Fibroblast of lung (primary cell): Measurements from ENCODE around the gene MEGF6. TPM values are rescaled to one million over a fixed set of nuclear protein-coding genes. Genes with fewer than 3 reads are reported as not detected.

Source experiments
- DNase-seq, 2 donors: peaks; one replicate each; pipeline versions ENCODE4 v3.0.0 to v3.0.0-alpha.2; 2010; ENCODE audit warnings: low read depth in 2 of 2
- H2AFZ ChIP-seq: 2 replicates; pipeline ENCODE4 v1.5.1; 2012; ENCODE audit warnings: low read length, control low read depth, inconsistent platforms
- H3K27ac ChIP-seq: 2 replicates; pipeline ENCODE4 v1.5.1; 2011; ENCODE audit warnings: low read length, control low read depth; ENCODE audit not compliant: insufficient read depth
- H3K27me3 ChIP-seq: 2 replicates; pipeline ENCODE4 v1.5.1; 2011; ENCODE audit warnings: mild to moderate bottlenecking, low read length; ENCODE audit not compliant: control insufficient read depth, insufficient read depth
- H3K36me3 ChIP-seq: 2 replicates; pipeline ENCODE4 v1.5.1; 2011; ENCODE audit warnings: low read length; ENCODE audit not compliant: control insufficient read depth, insufficient read depth
- H3K4me1 ChIP-seq: 2 replicates; pipeline ENCODE4 v1.5.1; 2011; ENCODE audit warnings: low read length; ENCODE audit not compliant: control insufficient read depth, insufficient read depth; ENCODE audit errors: extremely low read depth
- H3K4me2 ChIP-seq: 2 replicates; pipeline ENCODE4 v1.5.1; 2011; ENCODE audit warnings: low read length, control low read depth; ENCODE audit not compliant: insufficient read depth; ENCODE audit errors: extremely low read depth
- H3K4me3 ChIP-seq, 4 experiments: fragments of 200-600 bp in 1 of 4; sonication (generic) in 1 of 4; replicated peaks in 1 of 4; 2 replicates each; pipeline ENCODE4 v1.5.1; 2011 to 2016; ENCODE audit warnings: low read length in 4 of 4, low read depth in 3 of 4, mild to moderate bottlenecking in 3 of 4, control low read depth in 2 of 4, inconsistent platforms in 1 of 4, mixed read lengths in 1 of 4; ENCODE audit not compliant: insufficient read depth in 1 of 4; ENCODE audit errors: control extremely low read depth in 1 of 4
- H3K79me2 ChIP-seq: 2 replicates; pipeline ENCODE4 v1.5.1; 2012; ENCODE audit warnings: mild to moderate bottlenecking, low read length, inconsistent platforms; ENCODE audit not compliant: control insufficient read depth, insufficient read depth
- H3K9ac ChIP-seq: 2 replicates; pipeline ENCODE4 v1.5.1; 2011; ENCODE audit warnings: mild to moderate bottlenecking, low read length, control low read depth; ENCODE audit not compliant: insufficient read depth
- H3K9me3 ChIP-seq: 2 replicates; pipeline ENCODE4 v1.5.1; 2012; ENCODE audit warnings: low read depth, low read length; ENCODE audit not compliant: control insufficient read depth, insufficient read depth
- H4K20me1 ChIP-seq: 2 replicates; pipeline ENCODE4 v1.5.1; 2011; ENCODE audit warnings: low read length; ENCODE audit not compliant: control insufficient read depth, insufficient read depth; ENCODE audit errors: extremely low read depth
- CTCF ChIP-seq, 2 donors: IDR thresholded peaks in 1 of 2; conservative IDR thresholded peaks in 1 of 2; 1 replicate in 1 of 2; 2 replicates in 1 of 2; pipeline ENCODE4 v1.5.1; 2011 to 2012; ENCODE audit warnings: low read length in 2 of 2, control low read depth in 1 of 2, inconsistent platforms in 1 of 2, low read depth in 1 of 2, mild to moderate bottlenecking in 1 of 2
- EZH2 ChIP-seq: IDR thresholded peaks from 2 replicates; pipeline ENCODE4 v1.5.1; 2012; ENCODE audit warnings: low read length, control low read depth, mild to moderate bottlenecking; ENCODE audit errors: missing control alignments
- polyA plus RNA-seq, 2 donors: library from polyadenylated mRNA; depleted of rRNA in 1 of 2; stranded (reverse) in 1 of 2; unstranded in 1 of 2; fragments of >200 nt; gene quantifications; 2 replicates each; pipeline ENCODE4 v1.2.1, GENCODE V29; 2011 to 2012; ENCODE audit warnings: missing spikeins in 1 of 2
- total RNA-seq: library from RNA; depleted of rRNA; stranded (reverse); fragments of >200 nt; gene quantifications from 2 replicates; pipeline ENCODE4 v1.2.1, GENCODE V29; 2014

Gene MEGF6
- total and polyA plus RNA-seq, 2 donors (not counting 1 experiment from before 2014, with no cell fraction given) = 1.6 to 11.6 TPM

DNA sequence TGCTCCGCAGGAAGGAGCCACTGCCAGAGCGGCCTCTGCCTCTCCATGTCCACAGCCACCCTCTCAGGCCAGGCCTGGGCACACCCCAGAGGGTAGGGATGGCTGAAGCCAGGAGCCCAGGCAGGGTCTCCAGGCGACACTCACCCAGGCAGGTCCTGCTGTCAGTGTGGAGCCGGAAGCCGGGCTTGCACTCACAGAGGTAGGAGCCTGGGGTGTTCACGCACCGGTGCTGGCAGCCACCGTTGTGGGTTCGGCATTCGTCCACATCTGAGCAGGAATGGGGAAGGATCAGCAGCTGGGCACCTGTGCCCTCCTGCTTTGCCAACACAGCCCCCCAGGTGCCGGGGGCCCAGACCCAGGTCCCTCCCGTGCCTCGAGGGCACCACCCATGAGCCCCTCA lies 87.3 kb downstream of the MEGF6 start:
- H3K27ac ChIP-seq = no peak overlapping the region

DNA sequence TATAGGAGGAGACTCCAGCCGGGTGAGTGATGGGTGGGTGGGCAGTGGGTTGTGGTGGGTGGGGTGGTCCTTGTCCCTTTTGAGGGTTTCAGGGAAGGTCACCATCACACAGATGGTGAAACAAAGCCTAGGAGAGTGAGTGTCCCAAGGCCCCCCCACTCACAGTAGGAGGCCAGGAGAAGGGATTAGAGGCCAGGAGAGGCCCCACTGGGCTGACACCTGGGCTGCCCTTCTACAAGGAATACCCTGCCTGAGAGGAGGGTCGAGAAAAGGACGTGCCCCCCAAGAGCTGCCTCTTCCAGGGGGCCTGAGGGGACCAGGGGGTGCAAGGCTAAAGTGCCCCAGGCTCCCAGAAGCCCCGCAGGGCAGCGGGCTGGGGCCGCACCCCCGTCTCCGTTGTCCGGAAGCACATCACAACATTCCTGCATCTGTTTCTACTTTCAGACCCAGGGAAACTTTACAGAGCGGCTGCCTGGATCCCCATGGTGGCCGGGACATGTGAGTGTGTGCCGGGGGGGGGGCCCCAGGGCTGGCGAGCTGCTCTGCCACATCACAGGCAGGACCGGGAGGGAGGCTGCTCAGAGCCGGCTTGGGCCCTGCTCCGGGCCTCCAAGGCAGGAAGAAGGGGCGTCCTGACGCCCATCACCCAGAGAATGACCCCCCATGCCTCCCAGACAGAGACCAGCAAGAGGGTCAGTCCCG lies 88.6 kb downstream of the MEGF6 start:
- no peaks in the 10 kb centered on the region for H3K79me2 ChIP-seq
- no peak for DNase-seq
- H3K4me3 ChIP-seq = no peak overlapping the region
- H3K36me3 ChIP-seq = no peaks in the 10 kb centered on the region
- H4K20me1 ChIP-seq = no peaks in the 10 kb centered on the region
- no peaks in the 10 kb centered on the region for H3K27me3 ChIP-seq
- no peaks in the 10 kb centered on the region for H3K9me3 ChIP-seq
- H3K9ac ChIP-seq = no peak overlapping the region
- H3K27ac ChIP-seq = no peak overlapping the region
- no peaks in the 10 kb centered on the region for H3K4me1 ChIP-seq
- H2AFZ ChIP-seq = no peak overlapping the region
- no peak overlapping the region for H3K4me2 ChIP-seq
- TF ChIP-seq CTCF (conservative IDR thresholded peaks at IDR 0.05 in 1 of 2, IDR thresholded peaks at IDR 0.05 in 1 of 2; ENCODE audit: low read depth in 1 of 2, low read length in 2 of 2) (no peak), EZH2 (no peak)

More for the DNA sequence above, 87.3 kb downstream of the MEGF6 start:
- no peak overlapping the region for H3K4me3 ChIP-seq
- H3K4me2 ChIP-seq = no peak overlapping the region
- H3K9ac ChIP-seq = no peak overlapping the region
- H2AFZ ChIP-seq = no peak overlapping the region
- H3K79me2 ChIP-seq = no peaks in the 10 kb centered on the region
- no peaks in the 10 kb centered on the region for H3K9me3 ChIP-seq
- H3K27me3 ChIP-seq = no peaks in the 10 kb centered on the region
- DNase-seq = no peak
- H4K20me1 ChIP-seq = no peaks in the 10 kb centered on the region
- H3K36me3 ChIP-seq = no peaks in the 10 kb centered on the region
- no peaks in the 10 kb centered on the region for H3K4me1 ChIP-seq
- TF ChIP-seq CTCF (conservative IDR thresholded peaks at IDR 0.05 in 1 of 2, IDR thresholded peaks at IDR 0.05 in 1 of 2; ENCODE audit: low read depth in 1 of 2, low read length in 2 of 2) = no peak
- TF ChIP-seq EZH2 = no peak

GRCh38 chr1:3522112-3522511 lies 89.2 kb downstream of the MEGF6 start:
- no peak overlapping the region for H3K9ac ChIP-seq
- no peaks in the 10 kb centered on the region for H4K20me1 ChIP-seq
- H3K79me2 ChIP-seq = no peaks in the 10 kb centered on the region
- no peaks in the 10 kb centered on the region for H3K36me3 ChIP-seq
- H3K9me3 ChIP-seq = no peaks in the 10 kb centered on the region
- no peak overlapping the region for H3K27ac ChIP-seq
- no peak overlapping the region for H3K4me2 ChIP-seq
- H3K4me1 ChIP-seq = no peaks in the 10 kb centered on the region
- DNase-seq = no peak
- no peak for TF ChIP-seq CTCF (conservative IDR thresholded peaks at IDR 0.05 in 1 of 2, IDR thresholded peaks at IDR 0.05 in 1 of 2; ENCODE audit: low read depth in 1 of 2, low read length in 2 of 2)
- TF ChIP-seq EZH2 = no peak
- H2AFZ ChIP-seq = no peak overlapping the region
- H3K4me3 ChIP-seq = no peak overlapping the region
- H3K27me3 ChIP-seq = no peaks in the 10 kb centered on the region
